Keratinocyte (primary cell): ENCODE results near the gene ADGRL3.

Experiments used
- EZH2 ChIP-seq: IDR thresholded peaks from one replicate; pipeline ENCODE4 v1.6.1; 2012; ENCODE audit warnings: inconsistent platforms, mild to moderate bottlenecking, low read length, moderate library complexity
- TF ChIP-seq, protein P1 (sequence below), 3 experiments: IDR thresholded peaks in 1 of 3; conservative IDR thresholded peaks in 1 of 3; optimal IDR thresholded peaks in 1 of 3; 2 replicates in 2 of 3; 3 replicates in 1 of 3; pipeline versions ENCODE3 to v1.5.1; 2011; ENCODE audit warnings: low read length in 3 of 3, mild to moderate bottlenecking in 3 of 3, moderate library complexity in 2 of 3, control low read depth in 1 of 3, inconsistent platforms in 1 of 3; ENCODE audit not compliant: insufficient read depth in 2 of 3; ENCODE audit errors: extremely low read depth in 1 of 3

DNA sequence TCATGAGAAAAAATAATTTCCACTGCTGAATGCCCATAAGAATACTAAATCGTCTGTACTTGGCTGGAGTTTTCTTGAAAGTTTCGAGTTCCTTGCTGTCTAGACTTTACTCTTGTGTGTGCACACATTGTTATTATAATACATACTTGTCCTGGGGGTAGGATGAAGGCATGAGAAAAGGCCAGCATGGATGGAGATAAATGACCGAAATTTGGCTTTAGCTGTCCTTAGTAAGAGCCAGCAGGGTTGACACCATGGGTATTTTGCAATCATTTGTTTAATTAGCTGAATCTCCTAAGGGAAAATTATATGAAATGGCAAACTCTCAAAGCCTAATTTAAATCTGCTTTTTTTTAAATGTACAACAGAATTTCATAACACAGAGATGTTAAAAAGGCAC lies 641.6 kb downstream of the ADGRL3 start:
- TF ChIP-seq, protein P1, sequence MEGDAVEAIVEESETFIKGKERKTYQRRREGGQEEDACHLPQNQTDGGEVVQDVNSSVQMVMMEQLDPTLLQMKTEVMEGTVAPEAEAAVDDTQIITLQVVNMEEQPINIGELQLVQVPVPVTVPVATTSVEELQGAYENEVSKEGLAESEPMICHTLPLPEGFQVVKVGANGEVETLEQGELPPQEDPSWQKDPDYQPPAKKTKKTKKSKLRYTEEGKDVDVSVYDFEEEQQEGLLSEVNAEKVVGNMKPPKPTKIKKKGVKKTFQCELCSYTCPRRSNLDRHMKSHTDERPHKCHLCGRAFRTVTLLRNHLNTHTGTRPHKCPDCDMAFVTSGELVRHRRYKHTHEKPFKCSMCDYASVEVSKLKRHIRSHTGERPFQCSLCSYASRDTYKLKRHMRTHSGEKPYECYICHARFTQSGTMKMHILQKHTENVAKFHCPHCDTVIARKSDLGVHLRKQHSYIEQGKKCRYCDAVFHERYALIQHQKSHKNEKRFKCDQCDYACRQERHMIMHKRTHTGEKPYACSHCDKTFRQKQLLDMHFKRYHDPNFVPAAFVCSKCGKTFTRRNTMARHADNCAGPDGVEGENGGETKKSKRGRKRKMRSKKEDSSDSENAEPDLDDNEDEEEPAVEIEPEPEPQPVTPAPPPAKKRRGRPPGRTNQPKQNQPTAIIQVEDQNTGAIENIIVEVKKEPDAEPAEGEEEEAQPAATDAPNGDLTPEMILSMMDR (optimal IDR thresholded peaks at IDR 0.05 in 1 of 3, IDR thresholded peaks at IDR 0.05 in 1 of 3, conservative IDR thresholded peaks at IDR 0.05 in 1 of 3; ENCODE audit: extremely low read depth in 1 of 3, insufficient read depth in 2 of 3, low read length in 3 of 3): no peak
- no peak for TF ChIP-seq EZH2
